Measurements from ENCODE around the gene KCNG2.

KCNG2 gene

DNA sequence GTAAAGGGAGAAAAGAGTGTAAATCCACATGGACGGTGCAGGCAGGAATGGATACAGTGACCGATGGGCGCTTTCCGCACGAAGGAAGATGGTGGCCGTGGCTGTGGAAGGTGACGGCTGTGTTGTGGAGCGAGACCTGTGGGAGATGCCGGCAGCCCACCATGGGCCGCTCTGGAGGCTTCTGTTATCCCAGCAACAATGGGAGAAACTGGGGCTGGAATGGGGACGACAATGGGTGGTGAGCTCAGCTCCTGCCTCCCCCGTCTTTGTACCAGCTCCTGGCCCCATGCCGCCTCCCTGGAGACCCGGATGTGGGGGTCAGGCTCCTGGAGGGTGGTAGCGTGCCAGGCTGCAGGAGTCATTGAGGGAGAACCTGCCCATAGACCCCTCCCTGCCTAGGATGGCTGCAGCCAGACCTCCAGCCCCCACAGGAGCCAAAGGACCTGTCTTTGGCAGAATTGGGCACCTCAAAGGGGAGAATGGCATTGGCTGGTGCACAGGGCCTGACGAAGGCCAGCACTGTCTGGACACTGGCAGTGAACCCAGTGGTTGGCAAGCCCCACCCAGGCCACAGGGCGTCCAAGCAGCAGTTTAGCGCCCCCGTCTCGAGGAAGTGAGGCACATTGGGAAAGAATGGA, 81.1 kb downstream of the KCNG2 start:
- TF ChIP-seq, protein P1, sequence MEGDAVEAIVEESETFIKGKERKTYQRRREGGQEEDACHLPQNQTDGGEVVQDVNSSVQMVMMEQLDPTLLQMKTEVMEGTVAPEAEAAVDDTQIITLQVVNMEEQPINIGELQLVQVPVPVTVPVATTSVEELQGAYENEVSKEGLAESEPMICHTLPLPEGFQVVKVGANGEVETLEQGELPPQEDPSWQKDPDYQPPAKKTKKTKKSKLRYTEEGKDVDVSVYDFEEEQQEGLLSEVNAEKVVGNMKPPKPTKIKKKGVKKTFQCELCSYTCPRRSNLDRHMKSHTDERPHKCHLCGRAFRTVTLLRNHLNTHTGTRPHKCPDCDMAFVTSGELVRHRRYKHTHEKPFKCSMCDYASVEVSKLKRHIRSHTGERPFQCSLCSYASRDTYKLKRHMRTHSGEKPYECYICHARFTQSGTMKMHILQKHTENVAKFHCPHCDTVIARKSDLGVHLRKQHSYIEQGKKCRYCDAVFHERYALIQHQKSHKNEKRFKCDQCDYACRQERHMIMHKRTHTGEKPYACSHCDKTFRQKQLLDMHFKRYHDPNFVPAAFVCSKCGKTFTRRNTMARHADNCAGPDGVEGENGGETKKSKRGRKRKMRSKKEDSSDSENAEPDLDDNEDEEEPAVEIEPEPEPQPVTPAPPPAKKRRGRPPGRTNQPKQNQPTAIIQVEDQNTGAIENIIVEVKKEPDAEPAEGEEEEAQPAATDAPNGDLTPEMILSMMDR (conservative IDR thresholded peaks at IDR 0.05; ENCODE audit: low read length): no peak
- TF ChIP-seq EZH2phosphoT487 (IDR thresholded peaks at IDR 0.05; ENCODE audit: borderline replicate concordance): no peak
- Histone ChIP-seq H4K20me1 (ENCODE audit: insufficient read depth, low read length, poor library complexity, severe bottlenecking) (no peaks in the 10 kb centered on the region), H3K4me3 (ENCODE audit: low read length, poor library complexity, severe bottlenecking) (no peak overlapping the region), H3K36me3 (ENCODE audit: insufficient read depth, low read length) (no peaks in the 10 kb centered on the region), H3K79me2 (ENCODE audit: insufficient read depth, low read length) (no peaks in the 10 kb centered on the region), H3K9ac (ENCODE audit: low read depth, low read length, poor library complexity, severe bottlenecking) (no peak overlapping the region), H3K4me1 (ENCODE audit: insufficient read depth, low read length, poor library complexity, severe bottlenecking) (no peaks in the 10 kb centered on the region), H3K4me2 (ENCODE audit: low read depth, low read length, poor library complexity, severe bottlenecking) (no peak overlapping the region), H3K9me2 (replicated peaks; ENCODE audit: low read depth, low read length) (no peaks in the 10 kb centered on the region), H3F3A (ENCODE audit: low read depth) (no peaks in the 10 kb centered on the region), H3K27me3 (ENCODE audit: insufficient read depth, low read length, poor library complexity, severe bottlenecking) (no peaks in the 10 kb centered on the region), H2AFZ (ENCODE audit: low read length) (no peak overlapping the region), H3K9me3 (ENCODE audit: insufficient read depth, low read depth, low read length) (peaks cover 28% of the 10 kb centered on the region; the same call in 1 of the 2 replicates)

DNA sequence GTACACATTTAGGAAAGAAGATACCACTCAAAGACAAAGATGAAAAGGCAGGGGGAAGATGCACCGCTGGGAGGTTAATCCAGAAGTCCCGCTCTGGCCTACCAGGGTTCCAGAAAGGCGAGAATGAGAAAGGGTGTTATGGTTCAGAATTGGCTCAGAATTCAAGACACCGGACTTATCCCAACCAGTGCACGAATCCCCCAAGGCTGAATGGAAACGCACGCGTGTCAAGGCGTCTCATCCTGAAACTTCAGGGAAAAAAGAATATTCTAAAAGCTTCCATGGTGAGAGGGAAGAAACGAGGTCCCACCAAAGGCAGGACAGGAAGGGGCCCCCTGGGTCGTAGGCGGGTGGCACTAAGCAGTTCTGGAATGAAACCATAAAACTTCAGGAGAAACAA, 81.8 kb downstream of the KCNG2 start:
- Histone ChIP-seq H3K79me2 (ENCODE audit: insufficient read depth, low read length) (no peaks in the 10 kb centered on the region), H3K9me2 (replicated peaks; ENCODE audit: low read depth, low read length) (no peaks in the 10 kb centered on the region), H3K27me3 (ENCODE audit: insufficient read depth, low read length, poor library complexity, severe bottlenecking) (no peaks in the 10 kb centered on the region), H4K20me1 (ENCODE audit: insufficient read depth, low read length, poor library complexity, severe bottlenecking) (no peaks in the 10 kb centered on the region), H3K9ac (ENCODE audit: low read depth, low read length, poor library complexity, severe bottlenecking) (no peak overlapping the region), H3K36me3 (ENCODE audit: insufficient read depth, low read length) (no peaks in the 10 kb centered on the region), H2AFZ (ENCODE audit: low read length) (no peak overlapping the region), H3F3A (ENCODE audit: low read depth) (no peaks in the 10 kb centered on the region), H3K4me3 (ENCODE audit: low read length, poor library complexity, severe bottlenecking) (no peak overlapping the region), H3K4me2 (ENCODE audit: low read depth, low read length, poor library complexity, severe bottlenecking) (no peak overlapping the region), H3K4me1 (ENCODE audit: insufficient read depth, low read length, poor library complexity, severe bottlenecking) (no peaks in the 10 kb centered on the region), H3K9me3 (ENCODE audit: insufficient read depth, low read depth, low read length) (peaks cover 26% of the 10 kb centered on the region; the same call in 1 of the 2 replicates)
- TF ChIP-seq, protein P1 (conservative IDR thresholded peaks at IDR 0.05; ENCODE audit: low read length): no peak
- TF ChIP-seq EZH2phosphoT487 (IDR thresholded peaks at IDR 0.05; ENCODE audit: borderline replicate concordance): no peak

DNA sequence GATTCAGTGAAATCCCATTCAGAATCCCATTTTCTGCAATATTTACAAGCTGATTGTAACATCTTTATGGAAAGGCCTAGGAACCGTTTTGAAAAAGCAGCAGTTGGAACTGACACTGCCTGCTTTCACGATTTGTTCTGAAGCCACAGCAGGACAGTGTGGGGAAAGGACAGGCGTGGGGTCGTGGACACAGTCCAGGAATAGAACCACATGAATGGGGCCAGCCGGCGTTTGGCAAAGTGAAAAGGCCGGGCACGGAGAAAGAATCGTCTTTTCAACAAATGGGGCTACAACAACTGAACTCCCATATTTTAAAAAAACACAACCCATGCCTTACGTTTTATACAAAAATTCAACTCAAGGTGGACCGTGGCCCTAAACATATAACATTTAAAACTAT, 84.0 kb downstream of the KCNG2 start:
- Histone ChIP-seq H3K9me2 (replicated peaks; ENCODE audit: low read depth, low read length) (no peaks in the 10 kb centered on the region), H4K20me1 (ENCODE audit: insufficient read depth, low read length, poor library complexity, severe bottlenecking) (no peaks in the 10 kb centered on the region), H3K4me1 (ENCODE audit: insufficient read depth, low read length, poor library complexity, severe bottlenecking) (no peaks in the 10 kb centered on the region), H3K27me3 (ENCODE audit: insufficient read depth, low read length, poor library complexity, severe bottlenecking) (no peaks in the 10 kb centered on the region), H3K79me2 (ENCODE audit: insufficient read depth, low read length) (no peaks in the 10 kb centered on the region), H3K9me3 (ENCODE audit: insufficient read depth, low read depth, low read length) (peaks cover 16% of the 10 kb centered on the region; the same call in 1 of the 2 replicates), H3K36me3 (ENCODE audit: insufficient read depth, low read length) (no peaks in the 10 kb centered on the region), H3K4me3 (ENCODE audit: low read length, poor library complexity, severe bottlenecking) (no peak overlapping the region), H2AFZ (ENCODE audit: low read length) (no peak overlapping the region), H3K4me2 (ENCODE audit: low read depth, low read length, poor library complexity, severe bottlenecking) (no peak overlapping the region), H3F3A (ENCODE audit: low read depth) (no peaks in the 10 kb centered on the region), H3K9ac (ENCODE audit: low read depth, low read length, poor library complexity, severe bottlenecking) (no peak overlapping the region)
- TF ChIP-seq, protein P1 (conservative IDR thresholded peaks at IDR 0.05; ENCODE audit: low read length): no peak
- no peak for TF ChIP-seq EZH2phosphoT487 (IDR thresholded peaks at IDR 0.05; ENCODE audit: borderline replicate concordance)

Measured in Loucy (cell line).